ENCODE results near the gene KLF4. TPM values are rescaled to one million over a fixed set of nuclear protein-coding genes. Genes with fewer than 3 reads are reported as not detected.
A peak's percentile ranks its signal among the peaks of the same experiment; 100 is the strongest.

The KLF4 gene
- 14.9 to 37.1 TPM (median 31.5 TPM) in 3 replicates for polyA plus RNA-seq
- polyA plus RNA-seq (2011; ENCODE audit: low read depth): 67.2 TPM
- 18.0 and 23.0 TPM in 2 replicates for polyA plus RNA-seq (2011; cell fraction: cytosol; rRNA removed)
- 61.1 and 62.6 TPM in 2 replicates for polyA plus RNA-seq (2011; cell fraction: nucleus; rRNA removed)
- polyA plus RNA-seq (2012; ENCODE audit: low replicate concordance): 23.9 and 198 TPM in 2 replicates
- polyA minus RNA-seq: 12.3 to 19.4 TPM (median 13.0 TPM) in 3 replicates
- 38.8 TPM for polyA minus RNA-seq (2011; cell fraction: cytosol; rRNA and poly(A)+ RNA removed)
- polyA minus RNA-seq (2011; cell fraction: nucleus; rRNA and poly(A)+ RNA removed): 40.1 and 45.6 TPM in 2 replicates

DNA sequence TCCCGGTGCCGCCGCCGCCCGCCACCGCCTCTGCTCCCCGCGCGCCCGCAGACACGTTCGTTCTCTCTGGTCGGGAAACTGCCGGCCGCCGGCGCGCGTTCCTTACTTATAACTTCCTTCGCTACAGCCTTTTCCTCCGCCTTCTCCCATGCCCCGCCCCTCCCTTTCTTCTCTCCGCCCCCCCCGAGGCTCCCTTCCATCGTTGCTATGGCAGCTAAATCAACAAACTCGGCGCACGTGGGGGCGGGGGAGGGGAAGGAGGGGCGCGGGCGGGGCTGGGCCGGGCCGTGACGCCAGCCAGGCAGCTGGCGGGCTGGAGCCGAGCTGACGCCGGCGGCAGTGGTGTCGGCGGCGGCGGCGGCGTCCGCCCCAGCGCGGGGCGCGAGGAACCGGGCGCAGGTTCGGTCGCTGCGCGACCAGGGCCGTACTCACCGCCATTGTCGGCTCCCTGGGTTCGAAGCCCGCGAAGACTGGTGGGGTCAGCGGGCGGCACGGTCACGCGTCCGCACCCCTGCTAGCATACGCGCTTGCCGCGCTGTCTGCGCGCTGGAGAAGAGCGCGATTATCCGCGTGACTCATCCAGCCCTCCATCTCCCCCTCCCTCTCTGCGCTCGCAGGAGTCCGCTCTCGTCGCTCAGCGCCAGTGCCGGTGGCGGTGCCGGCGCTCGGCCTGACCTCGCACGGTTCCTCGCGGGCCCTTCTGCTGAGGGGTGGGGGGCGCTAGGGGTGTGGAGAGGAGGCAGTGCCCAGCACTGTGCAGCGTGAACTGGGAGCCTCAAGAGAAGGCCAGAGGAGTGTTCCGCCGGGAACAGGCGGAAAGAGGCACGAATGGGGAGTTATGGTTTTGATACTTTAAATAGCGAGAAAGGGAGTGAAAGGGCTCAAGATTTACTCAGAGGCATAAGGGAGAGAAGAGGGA is at the start of gene KLF4:
TSS of gene KLF4 (minus strand) at position 83 of the 919 bp plus-strand sequence. CDS start 597 bp downstream, outside the sequence.
- dilution Hi-C loops (cut with MboI; ENCODE audit: extremely low pct_ligation_motif_present, low sequenced_read_pairs): no loop called here
- H3K79me2 ChIP-seq (ENCODE audit: control insufficient read depth, insufficient read depth, low read length): peaks cover 43% of the 10 kb centered on the region
- peak; percentile 48 for FAIRE-seq
- no peaks in the 10 kb centered on the region for H4K20me1 ChIP-seq (ENCODE audit: control insufficient read depth, extremely low read depth, insufficient read depth, low read length)
- H3K4me3 ChIP-seq (ENCODE audit: control insufficient read depth in 2 of 3, extremely low read depth in 1 of 3, insufficient read depth in 2 of 3, low read depth in 1 of 3, low read length in 3 of 3): peak within 1 kb of the TSS; percentile 93 to 99 (median 94)
- H3K36me3 ChIP-seq (ENCODE audit: control insufficient read depth in 2 of 2, extremely low read depth in 1 of 2, insufficient read depth in 2 of 2, low read length in 2 of 2): peaks cover 4 to 19% of the 10 kb centered on the region in 2 experiments
- no peak for TF ChIP-seq EZH2 (IDR thresholded peaks at IDR 0.05; ENCODE audit: low read length)
- no peak for TF ChIP-seq CTCF (optimal IDR thresholded peaks at IDR 0.05 in 1 of 3, IDR thresholded peaks at IDR 0.05 in 1 of 3, conservative IDR thresholded peaks at IDR 0.05 in 1 of 3; ENCODE audit: extremely low read depth in 1 of 3, insufficient read depth in 2 of 3, low read length in 3 of 3)
- H3K4me2 ChIP-seq (ENCODE audit: control insufficient read depth, extremely low read depth, insufficient read depth, low read depth, low read length): peak within 1 kb of the TSS; percentile 95
- no peaks in the 10 kb centered on the region for H3K9me1 ChIP-seq (ENCODE audit: control insufficient read depth, extremely low read depth, insufficient read depth, low read length)
- H3K9ac ChIP-seq (ENCODE audit: control insufficient read depth, extremely low read depth, insufficient read depth, low read length): peak within 1 kb of the TSS; percentile 97
- DNase-seq (ENCODE audit: low read depth, low spot score): no peak
- H3K27ac ChIP-seq (ENCODE audit: control insufficient read depth, insufficient read depth, low read length): peak within 1 kb of the TSS; percentile 95
- peak within 1 kb of the TSS; percentile 81 for H2AFZ ChIP-seq (ENCODE audit: control insufficient read depth, low read length)
- no peaks in the 10 kb centered on the region for H3K27me3 ChIP-seq (ENCODE audit: control insufficient read depth, extremely low read depth, insufficient read depth, low read length)
- peaks cover 17% of the 10 kb centered on the region for H3K4me1 ChIP-seq (ENCODE audit: control insufficient read depth, extremely low read depth, insufficient read depth, low read length)
- no peaks in the 10 kb centered on the region for H3K9me3 ChIP-seq (ENCODE audit: control insufficient read depth, low read depth, low read length)

DNA sequence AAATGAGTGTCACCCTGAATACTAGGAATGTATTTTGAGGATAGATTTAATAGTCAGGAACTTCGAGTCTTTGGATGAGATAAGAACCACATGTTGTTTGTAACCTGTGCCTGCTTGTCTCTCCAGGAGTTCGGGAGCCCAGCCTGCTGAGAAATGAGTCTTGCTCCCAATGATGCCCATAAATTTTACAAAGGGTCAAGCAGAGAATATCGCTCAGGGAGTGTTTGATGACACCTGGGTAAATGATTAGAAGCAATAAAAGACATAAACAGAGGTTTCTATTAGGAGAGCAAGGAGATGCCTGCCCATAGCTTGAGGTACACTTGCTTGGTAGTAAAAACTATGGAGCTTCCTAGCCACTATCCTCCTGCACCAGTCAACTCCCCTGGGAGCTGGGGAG is 46.9 kb upstream of the KLF4 start:
- Histone ChIP-seq H3K36me3 (ENCODE audit: control insufficient read depth in 2 of 2, extremely low read depth in 1 of 2, insufficient read depth in 2 of 2, low read length in 2 of 2) (no peaks in the 10 kb centered on the region), H3K27me3 (ENCODE audit: control insufficient read depth, extremely low read depth, insufficient read depth, low read length) (no peaks in the 10 kb centered on the region), H3K4me2 (ENCODE audit: control insufficient read depth, extremely low read depth, insufficient read depth, low read depth, low read length) (no peak overlapping the region), H3K9me1 (ENCODE audit: control insufficient read depth, extremely low read depth, insufficient read depth, low read length) (no peaks in the 10 kb centered on the region), H4K20me1 (ENCODE audit: control insufficient read depth, extremely low read depth, insufficient read depth, low read length) (no peaks in the 10 kb centered on the region), H3K9me3 (ENCODE audit: control insufficient read depth, low read depth, low read length) (no peaks in the 10 kb centered on the region), H3K79me2 (ENCODE audit: control insufficient read depth, insufficient read depth, low read length) (no peaks in the 10 kb centered on the region), H3K4me1 (ENCODE audit: control insufficient read depth, extremely low read depth, insufficient read depth, low read length) (no peaks in the 10 kb centered on the region), H2AFZ (ENCODE audit: control insufficient read depth, low read length) (no peak overlapping the region), H3K9ac (ENCODE audit: control insufficient read depth, extremely low read depth, insufficient read depth, low read length) (no peak overlapping the region), H3K4me3 (ENCODE audit: control insufficient read depth in 2 of 3, extremely low read depth in 1 of 3, insufficient read depth in 2 of 3, low read depth in 1 of 3, low read length in 3 of 3) (no peak overlapping the region), H3K27ac (ENCODE audit: control insufficient read depth, insufficient read depth, low read length) (no peak overlapping the region)
- no peak for DNase-seq (ENCODE audit: low read depth, low spot score)
- dilution Hi-C loops (cut with MboI; ENCODE audit: extremely low pct_ligation_motif_present, low sequenced_read_pairs): no loop called here
- TF ChIP-seq CTCF (optimal IDR thresholded peaks at IDR 0.05 in 1 of 3, IDR thresholded peaks at IDR 0.05 in 1 of 3, conservative IDR thresholded peaks at IDR 0.05 in 1 of 3; ENCODE audit: extremely low read depth in 1 of 3, insufficient read depth in 2 of 3, low read length in 3 of 3) (no peak), EZH2 (IDR thresholded peaks at IDR 0.05; ENCODE audit: low read length) (no peak)
- FAIRE-seq: no peak

All from keratinocyte (primary cell).